HepG2 (cell line): ENCODE measurements around the gene ANXA9. TPM values are rescaled to one million over a fixed set of nuclear protein-coding genes. Genes with fewer than 3 reads are reported as not detected.

ENCODE experiments used
- ATAC-seq: fragments of 200-7000 bp; cut with Tn5 transposase; 3 replicates; pipeline ENCODE4 v1.9.1; 2020; ENCODE audit warnings: mild to moderate bottlenecking, moderate library complexity
- BruUV-seq: library from RNA; stranded (reverse); fragments of 400-500 nt; replicated peaks from 2 replicates; lab custom pipeline; 2021; lab: Mats Ljungman, UMichigan
- CTCF ChIA-PET: fragments of 300-600 bp; formaldehyde crosslinking; extraction: SDS; loops from one replicate; lab custom pipeline; 2021; ENCODE audit warnings: low total read pairs, inconsistent platforms, low intra/inter-chr PET ratio; lab: Yijun Ruan, JAX
- POLR2A ChIA-PET: fragments of 350-600 bp; sonication (Branson Sonifier 250); formaldehyde crosslinking; loops from one replicate; lab custom pipeline; 2020; ENCODE audit warnings: antibody characterized with exemption, inconsistent platforms; lab: Yijun Ruan, JAX
- DNase-seq: peaks from one replicate; pipeline ENCODE4 v3.0.0-alpha.2; 2015; ENCODE audit warnings: low spot score
- FAIRE-seq: peaks from 3 replicates; lab custom pipeline; 2011; peaks lifted over from hg19 to GRCh38; lab: Jason Lieb, UNC
- H2AFZ ChIP-seq: one replicate; pipeline ENCODE4 v1.6.1; 2011; ENCODE audit warnings: low read length, inconsistent platforms
- H3K27ac ChIP-seq: fragments of 300-600 bp; 3 replicates; pipeline ENCODE4 v1.8.0; 2011; ENCODE audit warnings: mixed run types, mild to moderate bottlenecking, mixed read lengths, low read length, inconsistent platforms; ENCODE audit not compliant: insufficient read depth; ENCODE audit errors: extremely low read length
- H3K27me3 ChIP-seq, 2 experiments: fragments of 200-600 bp in 1 of 2; 2 replicates in 1 of 2; 3 replicates in 1 of 2; pipeline versions ENCODE4 v1.6.0 to v1.8.0; 2011; ENCODE audit warnings: low read length in 2 of 2, mild to moderate bottlenecking in 2 of 2, moderate library complexity in 2 of 2, inconsistent platforms in 1 of 2; ENCODE audit not compliant: insufficient read depth in 2 of 2, control insufficient read depth in 1 of 2
- H3K36me3 ChIP-seq, 2 experiments: fragments of 200-600 bp in 1 of 2; replicated peaks in 1 of 2; 2 replicates in 1 of 2; 3 replicates in 1 of 2; pipeline versions ENCODE4 v1.5.1 to v1.8.0; 2011; ENCODE audit warnings: low read length in 2 of 2, inconsistent platforms in 1 of 2; ENCODE audit not compliant: insufficient read depth in 2 of 2, control insufficient read depth in 1 of 2
- H3K4me1 ChIP-seq: 2 replicates; pipeline ENCODE4 v1.5.1; 2012; ENCODE audit warnings: low read length, inconsistent platforms; ENCODE audit not compliant: insufficient read depth
- H3K4me2 ChIP-seq: 2 replicates; pipeline ENCODE4 v1.6.0; 2011; ENCODE audit warnings: low read depth, low read length, inconsistent platforms
- H3K4me3 ChIP-seq, 3 experiments: fragments of 200-600 bp in 1 of 3; sonication (generic), shearing (Covaris generic) in 1 of 3; replicated peaks in 1 of 3; 2 replicates each; pipeline ENCODE4 v1.5.1; 2011 to 2016; ENCODE audit warnings: low read length in 3 of 3, inconsistent platforms in 2 of 3, low read depth in 2 of 3, mild to moderate bottlenecking in 2 of 3, control low read depth in 1 of 3, mixed read lengths in 1 of 3; ENCODE audit not compliant: insufficient read depth in 1 of 3
- H3K79me2 ChIP-seq: one replicate; pipeline ENCODE4 v1.6.1; 2011; ENCODE audit warnings: low read length, inconsistent platforms; ENCODE audit not compliant: insufficient read depth
- H3K9ac ChIP-seq: 2 replicates; pipeline ENCODE4 v1.6.0; 2011; ENCODE audit warnings: mild to moderate bottlenecking, low read depth, low read length, inconsistent platforms; ENCODE audit not compliant: insufficient read depth
- H3K9me3 ChIP-seq: 2 replicates; pipeline ENCODE4 v1.5.1; 2012; ENCODE audit warnings: mild to moderate bottlenecking, low read length
- H4K20me1 ChIP-seq: 2 replicates; pipeline ENCODE4 v1.6.0; 2011; ENCODE audit warnings: inconsistent platforms, mild to moderate bottlenecking, low read length, moderate library complexity; ENCODE audit not compliant: insufficient read depth
- ATF5 ChIP-seq: sonication (generic); formaldehyde crosslinking; IDR thresholded peaks from 2 replicates; pipeline ENCODE4 v1.4.0; 2020; ENCODE audit warnings: mild to moderate bottlenecking, low read depth, missing genetic modification reagents
- ATF7 ChIP-seq, 2 experiments: fragments of 450-650 bp in 1 of 2; sonication (generic) in 1 of 2; formaldehyde crosslinking in 1 of 2; IDR thresholded peaks; 2 replicates each; pipeline versions ENCODE4 v1.4.0 to v1.6.1; 2016 to 2020; ENCODE audit warnings: antibody characterized with exemption in 1 of 2, mild to moderate bottlenecking in 1 of 2, missing genetic modification reagents in 1 of 2
- GATA4 ChIP-seq: sonication (generic); IDR thresholded peaks from 2 replicates; pipeline ENCODE4 v1.6.1; 2016; ENCODE audit warnings: antibody characterized with exemption, low read depth, borderline replicate concordance
- HIC2 ChIP-seq: sonication (generic); formaldehyde crosslinking; IDR thresholded peaks from 2 replicates; pipeline ENCODE4 v1.9.0; 2022; ENCODE audit warnings: low read depth, missing genetic modification reagents
- HOXA9 ChIP-seq: sonication (generic); formaldehyde crosslinking; IDR thresholded peaks from 2 replicates; pipeline ENCODE4 v1.8.1; 2022; ENCODE audit warnings: missing genetic modification reagents, mild to moderate bottlenecking, moderate library complexity, borderline replicate concordance
- IRF9 ChIP-seq: sonication (generic); formaldehyde crosslinking; IDR thresholded peaks from 2 replicates; pipeline ENCODE4 v1.8.0; 2022; ENCODE audit warnings: missing genetic modification reagents, mild to moderate bottlenecking, borderline replicate concordance
- PITX1 ChIP-seq: sonication (generic); formaldehyde crosslinking; IDR thresholded peaks from 2 replicates; pipeline ENCODE4 v1.5.1; 2020; ENCODE audit warnings: mild to moderate bottlenecking, missing genetic modification reagents
- YY1 ChIP-seq: IDR thresholded peaks from 2 replicates; pipeline ENCODE4 v1.6.1; 2011; ENCODE audit warnings: low read length, low read depth, moderate library complexity, mild to moderate bottlenecking; ENCODE audit not compliant: insufficient read depth, insufficient replicate concordance
- ZNF124 ChIP-seq: sonication (generic); formaldehyde crosslinking; IDR thresholded peaks from 2 replicates; pipeline ENCODE4 v1.4.0; 2020; ENCODE audit warnings: missing genetic modification reagents
- ZNF30 ChIP-seq: sonication (generic); formaldehyde crosslinking; IDR thresholded peaks from 2 replicates; pipeline ENCODE4 v1.5.0; 2020; ENCODE audit warnings: mild to moderate bottlenecking, missing genetic modification reagents
- ZNF580 ChIP-seq: IDR thresholded peaks from 2 replicates; pipeline ENCODE4 v1.6.1; 2016; ENCODE audit warnings: low read depth, borderline replicate concordance
- ZNF800 ChIP-seq: sonication (generic); formaldehyde crosslinking; IDR thresholded peaks from 2 replicates; pipeline ENCODE4 v1.4.0; 2020; ENCODE audit warnings: missing genetic modification reagents
- WGBS: methylation state at CpG from one replicate; pipeline ENCODE4 v1.1.6; 2017; ENCODE audit warnings: low lambda C conversion rate; 5-methylcytosine and 5-hydroxymethylcytosine counted together
- in situ Hi-C: cut with HindIII; loops from 2 replicates; pipeline ENCODE4 v1.10.0; 2017; ENCODE audit warnings: low pct_unique_long_range_greater_than_20kb; ENCODE audit not compliant: extremely low pct_ligation_motif_present
- intact Hi-C: fragments of 100-400 bp; cut with micrococcal nuclease; formaldehyde crosslinking; loops from one replicate; pipeline ENCODE4 v1.10.0; 2022; ENCODE audit not compliant: unreplicated experiment
- polyA plus RNA-seq, 8 experiments: library from polyadenylated mRNA; depleted of rRNA in 3 of 8; stranded (reverse) in 7 of 8; unstranded in 1 of 8; fragments of >200 nt; fragmentation: Illumina TruSeq in 4 of 8; extraction: Trizol in 4 of 8; gene quantifications; 2 replicates each; pipeline versions ENCODE4 v1.2.1 to v1.2.3, GENCODE V29; 2011 to 2016; ENCODE audit warnings: low read depth in 4 of 8, missing spikeins in 1 of 8, mixed read lengths in 1 of 8; ENCODE audit not compliant: insufficient read depth in 1 of 8
- total RNA-seq, 5 experiments: library from RNA; depleted of rRNA; stranded (reverse); fragments of >200 nt; fragmentation: Illumina TruSeq; extraction: Trizol; gene quantifications; 2 replicates each; pipeline ENCODE4 v1.2.3, GENCODE V29; 2016; ENCODE audit warnings: low read depth in 1 of 5

ANXA9 gene
- total and polyA plus RNA-seq, 2 of the 13 experiments (the other 11 are each of a cell fraction or from before 2014, with no cell fraction given), result 13.3 to 23.9 TPM

GRCh38 chr1:151011154-151011850 is 29.2 kb downstream of the ANXA9 start (continued):
- TF ChIP-seq HIC2 (CRISPR knock-in tag), result no peak
- no peak for TF ChIP-seq ZNF124 (CRISPR knock-in tag)
- TF ChIP-seq YY1, result no peak
- TF ChIP-seq ZNF580, result no peak
- TF ChIP-seq ATF7 (IDR thresholded peaks at IDR 0.05), result no peak
- TF ChIP-seq ATF7 (CRISPR knock-in tag; IDR thresholded peaks at IDR 0.05), result no peak

GRCh38 chr1:151012684-151013471 is 30.8 kb downstream of the ANXA9 start:
- Histone ChIP-seq H3K4me3 (peak overlapping the region; percentile 18 to 44 (median 39); a peak in 5 of 6 replicates), H3K4me2 (peak overlapping the region; percentile 80), H3K36me3 (no peaks in the 10 kb centered on the region; a peak in 1 of 5 replicates), H3K4me1 (peaks cover 62% of the 10 kb centered on the region), H3K79me2 (peaks cover 20% of the 10 kb centered on the region), H3K9ac (peak overlapping the region; percentile 78), H2AFZ (no peak overlapping the region), H3K9me3 (no peaks in the 10 kb centered on the region), H4K20me1 (no peaks in the 10 kb centered on the region), H3K27ac (peak overlapping the region; percentile 99), H3K27me3 (no peaks in the 10 kb centered on the region; a peak in 1 of 5 replicates)
- CTCF ChIA-PET, result interaction anchor here (0.8 to 1.3 kb wide), 2 partner anchors 11 to 33 kb away, joined by 3 to 6 read pairs; no protein-coding TSS in a partner anchor
- DNase-seq (peak; percentile 98), ATAC-seq (peak; percentile 93), FAIRE-seq (peak; percentile 94)
- no TSS peak for BruUV-seq
- intact Hi-C loops (loop anchor here (2.0 to 5.0 kb wide), 2 partner anchors 46 to 134 kb away; partner anchors contain the start of genes CDC42SE1 and SEMA6C), in situ Hi-C loops (no loop called here)
- POLR2A ChIA-PET, result interaction anchor here (0.6 to 4.0 kb wide), 17 partner anchors 10 to 433 kb away, joined by 3 to 21 read pairs (median 4); partner anchors contain the start of genes ANXA9, C1orf56, CDC42SE1 and CERS2
- 18% methylated on average over 14 of the region's 14 CpGs for WGBS
- TF ChIP-seq ZNF30, result no peak
- TF ChIP-seq PITX1 (CRISPR knock-in tag), result 0 out of 2 replicates have a peak, but pooled peaks have one; percentile 47
- no peak for TF ChIP-seq IRF9 (CRISPR knock-in tag)
- TF ChIP-seq GATA4, result peak; percentile 14; the same call in 1 of the 2 replicates
- no peak for TF ChIP-seq ATF5
- TF ChIP-seq HOXA9, result no peak
- peak; percentile 25; the same call in 1 of the 2 replicates for TF ChIP-seq ZNF800
